HepG2 (cell line): Measurements from ENCODE around the gene ENSA. TPM values are rescaled to one million over a fixed set of nuclear protein-coding genes. Genes with fewer than 3 reads are reported as not detected.

ENCODE experiments used
- ATAC-seq: fragments of 200-7000 bp; cut with Tn5 transposase; 3 replicates; pipeline ENCODE4 v1.9.1; 2020; ENCODE audit warnings: mild to moderate bottlenecking, moderate library complexity
- BruUV-seq: library from RNA; stranded (reverse); fragments of 400-500 nt; replicated peaks from 2 replicates; lab custom pipeline; 2021; lab: Mats Ljungman, UMichigan
- CTCF ChIA-PET: fragments of 300-600 bp; formaldehyde crosslinking; extraction: SDS; loops from one replicate; lab custom pipeline; 2021; ENCODE audit warnings: low total read pairs, inconsistent platforms, low intra/inter-chr PET ratio; lab: Yijun Ruan, JAX
- POLR2A ChIA-PET: fragments of 350-600 bp; sonication (Branson Sonifier 250); formaldehyde crosslinking; loops from one replicate; lab custom pipeline; 2020; ENCODE audit warnings: antibody characterized with exemption, inconsistent platforms; lab: Yijun Ruan, JAX
- DNase-seq: peaks from one replicate; pipeline ENCODE4 v3.0.0-alpha.2; 2015; ENCODE audit warnings: low spot score
- FAIRE-seq: peaks from 3 replicates; lab custom pipeline; 2011; peaks lifted over from hg19 to GRCh38; lab: Jason Lieb, UNC
- H2AFZ ChIP-seq: one replicate; pipeline ENCODE4 v1.6.1; 2011; ENCODE audit warnings: low read length, inconsistent platforms
- H3K27ac ChIP-seq: fragments of 300-600 bp; 3 replicates; pipeline ENCODE4 v1.8.0; 2011; ENCODE audit warnings: mixed run types, mild to moderate bottlenecking, mixed read lengths, low read length, inconsistent platforms; ENCODE audit not compliant: insufficient read depth; ENCODE audit errors: extremely low read length
- H3K27me3 ChIP-seq, 2 experiments: fragments of 200-600 bp in 1 of 2; 2 replicates in 1 of 2; 3 replicates in 1 of 2; pipeline versions ENCODE4 v1.6.0 to v1.8.0; 2011; ENCODE audit warnings: low read length in 2 of 2, mild to moderate bottlenecking in 2 of 2, moderate library complexity in 2 of 2, inconsistent platforms in 1 of 2; ENCODE audit not compliant: insufficient read depth in 2 of 2, control insufficient read depth in 1 of 2
- H3K36me3 ChIP-seq, 2 experiments: fragments of 200-600 bp in 1 of 2; replicated peaks in 1 of 2; 2 replicates in 1 of 2; 3 replicates in 1 of 2; pipeline versions ENCODE4 v1.5.1 to v1.8.0; 2011; ENCODE audit warnings: low read length in 2 of 2, inconsistent platforms in 1 of 2; ENCODE audit not compliant: insufficient read depth in 2 of 2, control insufficient read depth in 1 of 2
- H3K4me1 ChIP-seq: 2 replicates; pipeline ENCODE4 v1.5.1; 2012; ENCODE audit warnings: low read length, inconsistent platforms; ENCODE audit not compliant: insufficient read depth
- H3K4me2 ChIP-seq: 2 replicates; pipeline ENCODE4 v1.6.0; 2011; ENCODE audit warnings: low read depth, low read length, inconsistent platforms
- H3K4me3 ChIP-seq, 3 experiments: fragments of 200-600 bp in 1 of 3; sonication (generic), shearing (Covaris generic) in 1 of 3; replicated peaks in 1 of 3; 2 replicates each; pipeline ENCODE4 v1.5.1; 2011 to 2016; ENCODE audit warnings: low read length in 3 of 3, inconsistent platforms in 2 of 3, low read depth in 2 of 3, mild to moderate bottlenecking in 2 of 3, control low read depth in 1 of 3, mixed read lengths in 1 of 3; ENCODE audit not compliant: insufficient read depth in 1 of 3
- H3K79me2 ChIP-seq: one replicate; pipeline ENCODE4 v1.6.1; 2011; ENCODE audit warnings: low read length, inconsistent platforms; ENCODE audit not compliant: insufficient read depth
- H3K9ac ChIP-seq: 2 replicates; pipeline ENCODE4 v1.6.0; 2011; ENCODE audit warnings: mild to moderate bottlenecking, low read depth, low read length, inconsistent platforms; ENCODE audit not compliant: insufficient read depth
- H3K9me3 ChIP-seq: 2 replicates; pipeline ENCODE4 v1.5.1; 2012; ENCODE audit warnings: mild to moderate bottlenecking, low read length
- H4K20me1 ChIP-seq: 2 replicates; pipeline ENCODE4 v1.6.0; 2011; ENCODE audit warnings: inconsistent platforms, mild to moderate bottlenecking, low read length, moderate library complexity; ENCODE audit not compliant: insufficient read depth
- FOSL2 ChIP-seq: sonication (generic); formaldehyde crosslinking; IDR thresholded peaks from 2 replicates; pipeline ENCODE4 v1.4.0; 2020; ENCODE audit warnings: missing genetic modification reagents
- ZNF790 ChIP-seq: sonication (generic); formaldehyde crosslinking; IDR thresholded peaks from 2 replicates; pipeline ENCODE4 v1.8.0; 2022; ENCODE audit warnings: missing genetic modification reagents, mild to moderate bottlenecking, borderline replicate concordance
- WGBS: methylation state at CpG from one replicate; pipeline ENCODE4 v1.1.6; 2017; ENCODE audit warnings: low lambda C conversion rate; 5-methylcytosine and 5-hydroxymethylcytosine counted together
- in situ Hi-C: cut with HindIII; loops from 2 replicates; pipeline ENCODE4 v1.10.0; 2017; ENCODE audit warnings: low pct_unique_long_range_greater_than_20kb; ENCODE audit not compliant: extremely low pct_ligation_motif_present
- intact Hi-C: fragments of 100-400 bp; cut with micrococcal nuclease; formaldehyde crosslinking; loops from one replicate; pipeline ENCODE4 v1.10.0; 2022; ENCODE audit not compliant: unreplicated experiment
- polyA plus RNA-seq, 8 experiments: library from polyadenylated mRNA; depleted of rRNA in 3 of 8; stranded (reverse) in 7 of 8; unstranded in 1 of 8; fragments of >200 nt; fragmentation: Illumina TruSeq in 4 of 8; extraction: Trizol in 4 of 8; gene quantifications; 2 replicates each; pipeline versions ENCODE4 v1.2.1 to v1.2.3, GENCODE V29; 2011 to 2016; ENCODE audit warnings: low read depth in 4 of 8, missing spikeins in 1 of 8, mixed read lengths in 1 of 8; ENCODE audit not compliant: insufficient read depth in 1 of 8
- total RNA-seq, 5 experiments: library from RNA; depleted of rRNA; stranded (reverse); fragments of >200 nt; fragmentation: Illumina TruSeq; extraction: Trizol; gene quantifications; 2 replicates each; pipeline ENCODE4 v1.2.3, GENCODE V29; 2016; ENCODE audit warnings: low read depth in 1 of 5
- TF ChIP-seq, protein P1 (sequence below): sonication (generic); formaldehyde crosslinking; IDR thresholded peaks from 2 replicates; pipeline ENCODE4 v1.8.0; 2022; ENCODE audit warnings: missing genetic modification reagents, mild to moderate bottlenecking, moderate library complexity, borderline replicate concordance
- TF ChIP-seq, protein P2 (sequence below): sonication (generic); formaldehyde crosslinking; IDR thresholded peaks from 2 replicates; pipeline ENCODE4 v1.4.0; 2020; ENCODE audit warnings: missing genetic modification reagents

ENSA gene
- total and polyA plus RNA-seq, 2 of the 13 experiments (the other 11 are each of a cell fraction or from before 2014, with no cell fraction given) = 54.5 to 111 TPM

DNA sequence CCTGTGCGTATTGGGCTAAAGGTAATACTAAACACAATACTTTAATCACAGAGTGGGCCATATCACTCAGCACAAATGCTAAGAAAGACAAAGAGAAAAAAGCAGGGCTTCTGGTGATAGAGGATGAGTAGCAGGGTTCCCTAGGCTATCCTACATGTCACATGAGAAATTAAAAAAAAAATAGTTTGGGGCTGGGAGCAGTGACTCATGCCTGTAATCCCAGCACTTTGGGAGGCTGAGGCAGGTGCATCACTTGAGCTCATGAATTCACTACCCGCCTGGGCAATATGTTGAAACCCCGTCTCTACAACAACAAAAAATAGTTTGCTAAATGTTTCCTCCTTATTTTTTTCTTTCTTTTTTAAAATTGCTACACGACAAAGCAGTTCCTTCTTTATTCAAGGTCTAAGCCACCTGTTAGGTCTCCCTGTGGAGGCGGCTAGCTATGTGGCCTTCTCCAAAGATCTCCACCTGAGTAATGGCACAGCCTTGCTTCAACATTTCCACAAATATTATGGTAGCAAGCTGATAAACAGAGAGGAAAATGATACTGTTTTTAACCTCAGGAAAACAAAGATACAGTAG is 1.5 kb downstream of the ENSA start:
- peaks cover 27% of the 10 kb centered on the region for H3K4me1 ChIP-seq

More for the DNA sequence above, 1.5 kb downstream of the ENSA start:
- Histone ChIP-seq H3K4me3 (peak overlapping the region; percentile 72 to 79 (median 76)), H3K27ac (peak overlapping the region; percentile 90), H3K9ac (peak overlapping the region; percentile 87), H3K79me2 (peaks cover 33% of the 10 kb centered on the region), H4K20me1 (no peaks in the 10 kb centered on the region), H3K36me3 (peaks cover 12 to 45% of the 10 kb centered on the region in 2 experiments), H3K27me3 (no peaks in the 10 kb centered on the region; a peak in 1 of 5 replicates), H2AFZ (no peak overlapping the region), H3K9me3 (no peaks in the 10 kb centered on the region), H3K4me2 (peak overlapping the region; percentile 66)
- DNase-seq (no peak), ATAC-seq (no peak), FAIRE-seq (no peak)
- in situ Hi-C loops = loop anchor here (5.0 kb wide), 1 partner anchor 66 kb away; no protein-coding TSS in a partner anchor
- TF ChIP-seq ZNF790 (CRISPR knock-in tag) (no peak), FOSL2 (CRISPR knock-in tag) (peak; percentile 14; the same call in 1 of the 2 replicates)
- TF ChIP-seq, protein P1, sequence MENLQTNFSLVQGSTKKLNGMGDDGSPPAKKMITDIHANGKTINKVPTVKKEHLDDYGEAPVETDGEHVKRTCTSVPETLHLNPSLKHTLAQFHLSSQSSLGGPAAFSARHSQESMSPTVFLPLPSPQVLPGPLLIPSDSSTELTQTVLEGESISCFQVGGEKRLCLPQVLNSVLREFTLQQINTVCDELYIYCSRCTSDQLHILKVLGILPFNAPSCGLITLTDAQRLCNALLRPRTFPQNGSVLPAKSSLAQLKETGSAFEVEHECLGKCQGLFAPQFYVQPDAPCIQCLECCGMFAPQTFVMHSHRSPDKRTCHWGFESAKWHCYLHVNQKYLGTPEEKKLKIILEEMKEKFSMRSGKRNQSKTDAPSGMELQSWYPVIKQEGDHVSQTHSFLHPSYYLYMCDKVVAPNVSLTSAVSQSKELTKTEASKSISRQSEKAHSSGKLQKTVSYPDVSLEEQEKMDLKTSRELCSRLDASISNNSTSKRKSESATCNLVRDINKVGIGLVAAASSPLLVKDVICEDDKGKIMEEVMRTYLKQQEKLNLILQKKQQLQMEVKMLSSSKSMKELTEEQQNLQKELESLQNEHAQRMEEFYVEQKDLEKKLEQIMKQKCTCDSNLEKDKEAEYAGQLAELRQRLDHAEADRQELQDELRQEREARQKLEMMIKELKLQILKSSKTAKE = no peak
- TF ChIP-seq, protein P2, sequence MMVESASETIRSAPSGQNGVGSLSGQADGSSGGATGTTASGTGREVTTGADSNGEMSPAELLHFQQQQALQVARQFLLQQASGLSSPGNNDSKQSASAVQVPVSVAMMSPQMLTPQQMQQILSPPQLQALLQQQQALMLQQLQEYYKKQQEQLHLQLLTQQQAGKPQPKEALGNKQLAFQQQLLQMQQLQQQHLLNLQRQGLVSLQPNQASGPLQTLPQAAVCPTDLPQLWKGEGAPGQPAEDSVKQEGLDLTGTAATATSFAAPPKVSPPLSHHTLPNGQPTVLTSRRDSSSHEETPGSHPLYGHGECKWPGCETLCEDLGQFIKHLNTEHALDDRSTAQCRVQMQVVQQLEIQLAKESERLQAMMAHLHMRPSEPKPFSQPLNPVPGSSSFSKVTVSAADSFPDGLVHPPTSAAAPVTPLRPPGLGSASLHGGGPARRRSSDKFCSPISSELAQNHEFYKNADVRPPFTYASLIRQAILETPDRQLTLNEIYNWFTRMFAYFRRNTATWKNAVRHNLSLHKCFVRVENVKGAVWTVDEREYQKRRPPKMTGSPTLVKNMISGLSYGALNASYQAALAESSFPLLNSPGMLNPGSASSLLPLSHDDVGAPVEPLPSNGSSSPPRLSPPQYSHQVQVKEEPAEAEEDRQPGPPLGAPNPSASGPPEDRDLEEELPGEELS = 0 out of 2 replicates have a peak, but pooled peaks have one; percentile 7
- intact Hi-C loops = loop anchor here (10.0 kb wide), 2 partner anchors 67 to 187 kb away; partner anchors contain the start of gene GOLPH3L
- 75% methylated on average over 5 of the region's 5 CpGs for WGBS
- POLR2A ChIA-PET = interaction anchor here (1.0 to 3.8 kb wide), 11 partner anchors 9 to 294 kb away, joined by 3 to 92 read pairs (median 17); partner anchors contain the start of genes GOLPH3L and MCL1
- BruUV-seq = no TSS peak
- CTCF ChIA-PET = no interaction called here
